Keratinocyte (primary cell): ENCODE measurements around the gene SAE1. TPM values are rescaled to one million over a fixed set of nuclear protein-coding genes. Genes with fewer than 3 reads are reported as not detected.

Experiments used
- DNase-seq: peaks from one replicate; pipeline ENCODE4 v3.0.0-alpha.2; 2011; ENCODE audit warnings: low read depth, missing footprints, low spot score
- FAIRE-seq: peaks from 2 replicates; lab custom pipeline; 2011; peaks lifted over from hg19 to GRCh38; lab: Jason Lieb, UNC
- H2AFZ ChIP-seq: 2 replicates; pipeline ENCODE4 v1.6.0; 2012; ENCODE audit warnings: low read length, control low read depth, inconsistent platforms; ENCODE audit not compliant: control insufficient read depth
- H3K27ac ChIP-seq: 2 replicates; pipeline ENCODE4 v1.5.1; 2011; ENCODE audit warnings: low read length; ENCODE audit not compliant: control insufficient read depth, insufficient read depth
- H3K27me3 ChIP-seq: 3 replicates; pipeline ENCODE4 v1.6.0; 2011; ENCODE audit warnings: low read length; ENCODE audit not compliant: control insufficient read depth, insufficient read depth; ENCODE audit errors: extremely low read depth
- H3K36me3 ChIP-seq, 2 experiments: 2 replicates in 1 of 2; 3 replicates in 1 of 2; pipeline ENCODE4 v1.5.1; 2011; ENCODE audit warnings: low read length in 2 of 2, mild to moderate bottlenecking in 1 of 2; ENCODE audit not compliant: control insufficient read depth in 2 of 2, insufficient read depth in 2 of 2; ENCODE audit errors: extremely low read depth in 1 of 2
- H3K4me1 ChIP-seq: 3 replicates; pipeline ENCODE4 v1.5.1; 2011; ENCODE audit warnings: low read length; ENCODE audit not compliant: control insufficient read depth, insufficient read depth; ENCODE audit errors: extremely low read depth
- H3K4me2 ChIP-seq: 3 replicates; pipeline ENCODE4 v1.6.0; 2011; ENCODE audit warnings: low read depth, low read length; ENCODE audit not compliant: control insufficient read depth, insufficient read depth; ENCODE audit errors: extremely low read depth
- H3K4me3 ChIP-seq, 3 experiments: fragments of 200-600 bp in 1 of 3; sonication (generic) in 1 of 3; 2 replicates in 2 of 3; 3 replicates in 1 of 3; pipeline ENCODE4 v1.5.1; 2011 to 2016; ENCODE audit warnings: low read length in 3 of 3, mild to moderate bottlenecking in 3 of 3, control low read depth in 2 of 3, inconsistent platforms in 1 of 3, low read depth in 1 of 3, mixed read lengths in 1 of 3, mixed run types in 1 of 3, moderate library complexity in 1 of 3; ENCODE audit not compliant: control insufficient read depth in 2 of 3, insufficient read depth in 2 of 3; ENCODE audit errors: extremely low read depth in 1 of 3
- H3K79me2 ChIP-seq: 2 replicates; pipeline ENCODE4 v1.6.0; 2012; ENCODE audit warnings: low read length; ENCODE audit not compliant: control insufficient read depth, insufficient read depth
- H3K9ac ChIP-seq: 3 replicates; pipeline ENCODE4 v1.6.0; 2011; ENCODE audit warnings: low read length; ENCODE audit not compliant: control insufficient read depth, insufficient read depth; ENCODE audit errors: extremely low read depth
- H3K9me1 ChIP-seq: 3 replicates; pipeline ENCODE4 v1.6.0; 2011; ENCODE audit warnings: low read length; ENCODE audit not compliant: control insufficient read depth, insufficient read depth; ENCODE audit errors: extremely low read depth
- H3K9me3 ChIP-seq: 2 replicates; pipeline ENCODE4 v1.5.1; 2012; ENCODE audit warnings: low read depth, low read length; ENCODE audit not compliant: control insufficient read depth
- H4K20me1 ChIP-seq: 3 replicates; pipeline ENCODE4 v1.6.0; 2011; ENCODE audit warnings: low read length; ENCODE audit not compliant: control insufficient read depth, insufficient read depth; ENCODE audit errors: extremely low read depth
- EZH2 ChIP-seq: IDR thresholded peaks from one replicate; pipeline ENCODE4 v1.6.1; 2012; ENCODE audit warnings: inconsistent platforms, mild to moderate bottlenecking, low read length, moderate library complexity
- dilution Hi-C: fragments of 300-500 bp; cut with MboI; formaldehyde crosslinking; loops from one replicate; pipeline ENCODE4 v1.7.0; 2020; ENCODE audit warnings: low sequenced_read_pairs; ENCODE audit not compliant: extremely low pct_ligation_motif_present
- polyA plus RNA-seq, 5 experiments: library from polyadenylated mRNA; depleted of rRNA in 3 of 5; stranded (reverse) in 3 of 5; stranded (forward) in 1 of 5; unstranded in 1 of 5; fragments of >200 nt; gene quantifications; 1 replicate in 1 of 5; 2 replicates in 3 of 5; 3 replicates in 1 of 5; pipeline versions ENCODE4 v1.2.1 to v1.2.3, GENCODE V29; 2011 to 2012; ENCODE audit warnings: missing spikeins in 2 of 5, low read depth in 1 of 5, low replicate concordance in 1 of 5
- TF ChIP-seq, protein P1 (sequence below), 3 experiments: IDR thresholded peaks in 1 of 3; conservative IDR thresholded peaks in 1 of 3; optimal IDR thresholded peaks in 1 of 3; 2 replicates in 2 of 3; 3 replicates in 1 of 3; pipeline versions ENCODE3 to v1.5.1; 2011; ENCODE audit warnings: low read length in 3 of 3, mild to moderate bottlenecking in 3 of 3, moderate library complexity in 2 of 3, control low read depth in 1 of 3, inconsistent platforms in 1 of 3; ENCODE audit not compliant: insufficient read depth in 2 of 3; ENCODE audit errors: extremely low read depth in 1 of 3

The SAE1 gene
- polyA plus RNA-seq, 1 donor (not counting 4 experiments of a cell fraction or from before 2014, with no cell fraction given): 102 TPM

DNA sequence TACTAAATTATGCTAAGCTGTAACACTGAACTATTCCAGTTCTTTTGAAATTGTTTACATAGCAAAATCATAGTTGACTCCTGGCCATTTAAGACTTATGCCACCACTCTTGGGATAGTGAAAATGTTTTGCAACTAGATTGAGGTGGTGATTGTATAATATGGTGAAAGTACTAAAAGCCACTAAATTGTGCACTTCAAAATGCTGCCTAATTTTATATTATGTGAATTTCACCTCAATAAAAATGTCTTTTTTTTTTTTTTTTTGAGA lies 5.0 kb upstream of the SAE1 start:
- TF ChIP-seq, protein P1, sequence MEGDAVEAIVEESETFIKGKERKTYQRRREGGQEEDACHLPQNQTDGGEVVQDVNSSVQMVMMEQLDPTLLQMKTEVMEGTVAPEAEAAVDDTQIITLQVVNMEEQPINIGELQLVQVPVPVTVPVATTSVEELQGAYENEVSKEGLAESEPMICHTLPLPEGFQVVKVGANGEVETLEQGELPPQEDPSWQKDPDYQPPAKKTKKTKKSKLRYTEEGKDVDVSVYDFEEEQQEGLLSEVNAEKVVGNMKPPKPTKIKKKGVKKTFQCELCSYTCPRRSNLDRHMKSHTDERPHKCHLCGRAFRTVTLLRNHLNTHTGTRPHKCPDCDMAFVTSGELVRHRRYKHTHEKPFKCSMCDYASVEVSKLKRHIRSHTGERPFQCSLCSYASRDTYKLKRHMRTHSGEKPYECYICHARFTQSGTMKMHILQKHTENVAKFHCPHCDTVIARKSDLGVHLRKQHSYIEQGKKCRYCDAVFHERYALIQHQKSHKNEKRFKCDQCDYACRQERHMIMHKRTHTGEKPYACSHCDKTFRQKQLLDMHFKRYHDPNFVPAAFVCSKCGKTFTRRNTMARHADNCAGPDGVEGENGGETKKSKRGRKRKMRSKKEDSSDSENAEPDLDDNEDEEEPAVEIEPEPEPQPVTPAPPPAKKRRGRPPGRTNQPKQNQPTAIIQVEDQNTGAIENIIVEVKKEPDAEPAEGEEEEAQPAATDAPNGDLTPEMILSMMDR (optimal IDR thresholded peaks at IDR 0.05 in 1 of 3, IDR thresholded peaks at IDR 0.05 in 1 of 3, conservative IDR thresholded peaks at IDR 0.05 in 1 of 3; ENCODE audit: extremely low read depth in 1 of 3, insufficient read depth in 2 of 3, low read length in 3 of 3): no peak
- no peak for TF ChIP-seq EZH2
- no peak overlapping the region for H3K4me2 ChIP-seq
- dilution Hi-C loops: no loop called here

DNA sequence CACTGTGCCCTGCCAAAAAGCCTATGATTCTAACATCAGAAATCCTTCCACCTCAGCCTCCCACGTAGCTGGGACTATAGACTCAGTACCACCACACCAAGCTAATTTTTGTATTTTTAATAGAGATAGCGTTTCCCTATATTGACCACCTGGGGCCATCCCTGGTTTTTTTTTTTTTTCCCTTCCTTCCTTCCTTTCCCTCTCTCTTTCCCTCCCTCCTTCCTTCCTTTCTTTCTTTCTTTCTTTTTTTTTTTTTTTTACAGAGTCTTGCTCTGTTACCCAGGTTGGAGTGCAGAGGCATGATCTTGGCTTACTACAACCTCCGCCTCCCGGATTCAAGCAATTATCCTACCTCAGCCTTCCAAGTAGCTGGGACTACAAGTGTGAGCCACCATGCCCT lies 1.1 kb upstream of the SAE1 start:
- TF ChIP-seq, protein P1 (optimal IDR thresholded peaks at IDR 0.05 in 1 of 3, IDR thresholded peaks at IDR 0.05 in 1 of 3, conservative IDR thresholded peaks at IDR 0.05 in 1 of 3; ENCODE audit: extremely low read depth in 1 of 3, insufficient read depth in 2 of 3, low read length in 3 of 3): no peak
- TF ChIP-seq EZH2: no peak
- no peak overlapping the region for H3K4me2 ChIP-seq
- no peak overlapping the region for H3K9ac ChIP-seq
- H3K27ac ChIP-seq: no peak overlapping the region
- H4K20me1 ChIP-seq: peaks cover 6% of the 10 kb centered on the region
- DNase-seq: no peak
- H3K4me1 ChIP-seq: peaks cover 9% of the 10 kb centered on the region
- H3K36me3 ChIP-seq: peaks cover 0 to 2% of the 10 kb centered on the region in 2 experiments
- no peaks in the 10 kb centered on the region for H3K9me1 ChIP-seq
- H2AFZ ChIP-seq: no peak overlapping the region
- FAIRE-seq: no peak
- H3K4me3 ChIP-seq: no peak overlapping the region
- H3K9me3 ChIP-seq: no peaks in the 10 kb centered on the region
- peaks cover 37% of the 10 kb centered on the region for H3K79me2 ChIP-seq
- dilution Hi-C loops: no loop called here
- H3K27me3 ChIP-seq: no peaks in the 10 kb centered on the region

More for the DNA sequence above, 5.0 kb upstream of the SAE1 start:
- Histone ChIP-seq H4K20me1 (no peaks in the 10 kb centered on the region), H3K9ac (no peak overlapping the region), H3K4me3 (no peak overlapping the region), H2AFZ (no peak overlapping the region), H3K36me3 (no peaks in the 10 kb centered on the region), H3K9me3 (no peaks in the 10 kb centered on the region), H3K27me3 (no peaks in the 10 kb centered on the region), H3K79me2 (no peaks in the 10 kb centered on the region), H3K9me1 (no peaks in the 10 kb centered on the region), H3K27ac (no peak overlapping the region), H3K4me1 (peaks cover 15% of the 10 kb centered on the region)
- FAIRE-seq: no peak
- DNase-seq: no peak
